Cardiac fibroblast (primary cell): Measurements from ENCODE around the gene GSE1.

Source experiments
- DNase-seq, 2 donors: peaks; one replicate each; pipeline versions ENCODE4 v3.0.0 to v3.0.0-alpha.2; 2010; ENCODE audit warnings: low read depth in 2 of 2
- H3K4me3 ChIP-seq, 2 donors: replicated peaks in 1 of 2; 1 replicate in 1 of 2; 2 replicates in 1 of 2; pipeline ENCODE4 v1.5.1; 2011; ENCODE audit warnings: low read depth in 2 of 2, low read length in 2 of 2, mild to moderate bottlenecking in 2 of 2, moderate library complexity in 1 of 2
- CTCF ChIP-seq: IDR thresholded peaks from one replicate; pipeline ENCODE4 v1.5.1; 2011; ENCODE audit warnings: low read depth, mild to moderate bottlenecking, low read length, inconsistent platforms

Gene GSE1

DNA sequence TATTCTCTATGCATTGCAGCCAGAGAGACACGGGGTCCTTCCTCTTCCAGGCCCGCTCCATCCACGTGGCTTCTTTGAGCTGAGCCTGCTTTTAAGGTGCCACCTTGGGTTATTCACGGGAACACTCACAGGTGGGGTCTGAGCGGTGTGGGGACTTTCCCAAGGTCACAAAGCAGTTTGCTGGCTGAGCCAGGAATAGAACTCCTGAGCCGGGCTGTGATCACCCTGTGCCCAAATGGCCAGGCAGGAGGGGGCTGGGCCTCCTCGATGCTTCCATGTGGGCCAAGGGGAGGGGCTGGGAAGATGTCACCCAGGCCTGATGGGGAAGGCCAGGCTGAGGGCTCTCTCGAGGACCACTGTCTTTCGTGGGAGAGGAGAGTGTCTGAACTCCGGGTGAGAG lies 13.0 kb upstream of the GSE1 start:
- no peak for TF ChIP-seq CTCF
- H3K4me3 ChIP-seq: no peak overlapping the region
- DNase-seq: no peak

DNA sequence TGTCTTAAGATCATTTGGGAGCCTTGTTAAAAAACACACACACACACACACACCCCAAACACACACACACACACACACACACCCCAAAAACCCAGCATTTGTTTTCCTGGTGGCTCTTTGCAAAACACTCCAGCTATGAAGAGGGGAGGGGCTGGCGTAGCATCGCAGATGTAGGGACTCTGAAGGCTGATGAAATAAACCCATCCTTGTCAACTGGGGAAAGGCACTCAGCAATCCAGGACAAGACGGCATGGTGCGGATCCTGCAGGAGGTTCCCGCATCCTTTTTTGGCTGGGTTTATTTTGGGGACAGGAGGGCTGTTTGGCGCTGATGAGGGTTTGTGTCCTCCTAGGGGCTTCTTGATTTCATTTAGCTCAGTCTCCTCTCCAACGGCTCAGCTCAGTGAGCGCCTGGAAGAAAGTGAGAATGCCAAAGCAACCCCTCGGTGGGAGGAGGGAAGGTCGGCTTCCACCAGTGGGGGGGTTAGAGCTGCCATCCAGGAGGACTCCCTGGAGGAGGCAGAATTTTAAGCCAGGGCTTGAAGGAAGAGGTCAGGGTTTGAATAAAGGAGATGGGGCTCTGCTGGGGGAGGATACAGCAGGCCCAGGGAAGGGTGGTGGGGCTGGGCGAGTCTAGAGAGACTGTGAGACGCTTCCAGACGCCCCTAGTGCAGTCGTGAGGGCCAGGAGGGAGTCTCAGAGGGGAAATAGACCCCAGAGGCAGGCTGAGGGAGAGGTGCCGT lies 12.4 kb upstream of the GSE1 start:
- DNase-seq: no peak
- no peak for TF ChIP-seq CTCF
- H3K4me3 ChIP-seq: no peak overlapping the region

GRCh38 chr16:85601272-85601639 lies 11.9 kb upstream of the GSE1 start:
- no peak for DNase-seq
- H3K4me3 ChIP-seq: no peak overlapping the region
- TF ChIP-seq CTCF: no peak

- no peak overlapping the region for H3K4me3 ChIP-seq
- no peak for DNase-seq
- TF ChIP-seq CTCF: no peak
Measured at GRCh38 chr16:85601730-85602401, 11.3 kb upstream of the GSE1 start.

GRCh38 chr16:85602402-85603202 lies 10.5 kb upstream of the GSE1 start:
- no peak for TF ChIP-seq CTCF
- no peak for DNase-seq
- no peak overlapping the region for H3K4me3 ChIP-seq

- no peak for DNase-seq
Measured at GRCh38 chr16:85603203-85603755, 9.8 kb upstream of the GSE1 start.

More at GRCh38 chr16:85603203-85603755, 9.8 kb upstream of the GSE1 start:
- TF ChIP-seq CTCF: no peak
- no peak overlapping the region for H3K4me3 ChIP-seq
